Fibroblast of lung (primary cell): Measurements from ENCODE around the gene TLR10.

Experiments
- CTCF ChIP-seq, 2 donors: IDR thresholded peaks in 1 of 2; conservative IDR thresholded peaks in 1 of 2; 1 replicate in 1 of 2; 2 replicates in 1 of 2; pipeline ENCODE4 v1.5.1; 2011 to 2012; ENCODE audit warnings: low read length in 2 of 2, control low read depth in 1 of 2, inconsistent platforms in 1 of 2, low read depth in 1 of 2, mild to moderate bottlenecking in 1 of 2
- EZH2 ChIP-seq: IDR thresholded peaks from 2 replicates; pipeline ENCODE4 v1.5.1; 2012; ENCODE audit warnings: low read length, control low read depth, mild to moderate bottlenecking; ENCODE audit errors: missing control alignments

- TF ChIP-seq CTCF (conservative IDR thresholded peaks at IDR 0.05 in 1 of 2, IDR thresholded peaks at IDR 0.05 in 1 of 2; ENCODE audit: low read depth in 1 of 2, low read length in 2 of 2), result no peak
- no peak for TF ChIP-seq EZH2
These were observed 18.5 kb downstream of the TLR10 start for GRCh38 chr4:38764277-38764676.
